GM12892 (cell line): Measurements from ENCODE around the gene GPR171.

Source experiments
- DNase-seq: peaks from one replicate; pipeline ENCODE4 v3.0.0; 2011; ENCODE audit not compliant: insufficient read length
- FAIRE-seq: peaks from 2 replicates; lab custom pipeline; 2011; peaks lifted over from hg19 to GRCh38; lab: Jason Lieb, UNC
- POLR2A ChIP-seq: IDR thresholded peaks from 2 replicates; pipeline ENCODE4 v1.6.1; 2011; ENCODE audit warnings: low read depth, low read length, control low read depth
- POLR2AphosphoS5 ChIP-seq: IDR thresholded peaks from 2 replicates; pipeline ENCODE4 v1.6.1; 2011; ENCODE audit warnings: low read depth, low read length, control low read depth
- TAF1 ChIP-seq: IDR thresholded peaks from 2 replicates; pipeline ENCODE4 v1.6.1; 2011; ENCODE audit warnings: low read depth, mild to moderate bottlenecking, control low read depth, low read length, borderline replicate concordance

GPR171 gene

GRCh38 chr3:151206201-151206600 lies 3.2 kb upstream of the GPR171 start:
- TF ChIP-seq TAF1 (no peak), POLR2AphosphoS5 (no peak), POLR2A (no peak)
- no peak for DNase-seq
- FAIRE-seq: no peak

GRCh38 chr3:151205482-151205881 lies 2.5 kb upstream of the GPR171 start:
- no peak for FAIRE-seq

GRCh38 chr3:151204530-151205402 lies 1.8 kb upstream of the GPR171 start:
- DNase-seq (no peak), FAIRE-seq (no peak)
- TF ChIP-seq POLR2AphosphoS5: no peak
- TF ChIP-seq POLR2A: no peak
- no peak for TF ChIP-seq TAF1

More at GRCh38 chr3:151205482-151205881, 2.5 kb upstream of the GPR171 start:
- no peak for DNase-seq
- no peak for TF ChIP-seq POLR2AphosphoS5
- no peak for TF ChIP-seq TAF1

GRCh38 chr3:151201051-151201730 lies 1.8 kb downstream of the GPR171 start:
- FAIRE-seq: no peak
- TF ChIP-seq TAF1 (no peak), POLR2AphosphoS5 (no peak), POLR2A (no peak)
- DNase-seq: no peak

GRCh38 chr3:151200586-151200985 lies 2.4 kb downstream of the GPR171 start:
- DNase-seq (no peak), FAIRE-seq (no peak)
- no peak for TF ChIP-seq POLR2A
- TF ChIP-seq TAF1: no peak
- no peak for TF ChIP-seq POLR2AphosphoS5

GRCh38 chr3:151199554-151200438 lies 3.2 kb downstream of the GPR171 start:
- TF ChIP-seq POLR2AphosphoS5: no peak
- no peak for TF ChIP-seq TAF1
- no peak for TF ChIP-seq POLR2A
- DNase-seq: no peak
- FAIRE-seq: peak; percentile 33

GRCh38 chr3:151198849-151199248 lies 4.2 kb downstream of the GPR171 start:
- TF ChIP-seq POLR2A: no peak
- DNase-seq (no peak), FAIRE-seq (no peak)

GRCh38 chr3:151197981-151198767 lies 4.8 kb downstream of the GPR171 start:
- FAIRE-seq: no peak
- no peak for TF ChIP-seq TAF1
- TF ChIP-seq POLR2AphosphoS5: no peak
- TF ChIP-seq POLR2A: no peak
- DNase-seq: no peak

GRCh38 chr3:151197228-151197627 lies 5.8 kb downstream of the GPR171 start:
- FAIRE-seq: no peak
- no peak for DNase-seq
- no peak for TF ChIP-seq POLR2A
- TF ChIP-seq TAF1: no peak
- TF ChIP-seq POLR2AphosphoS5: no peak

- TF ChIP-seq POLR2A (no peak), POLR2AphosphoS5 (no peak), TAF1 (no peak)
- FAIRE-seq (no peak), DNase-seq (no peak)
Observed at GRCh38 chr3:151196434-151196833, 6.6 kb downstream of the GPR171 start.
